Breast epithelium (tissue), 3 donors: ENCODE measurements around the gene CALHM6.

Experiments used
- CTCF ChIP-seq, 3 donors: fragments of 450-650 bp; IDR thresholded peaks; one replicate each; pipeline ENCODE4 v1.5.1; 2016 to 2017; ENCODE audit warnings: antibody characterized with exemption in 3 of 3, mild to moderate bottlenecking in 3 of 3, moderate library complexity in 3 of 3
- POLR2A ChIP-seq: fragments of 450-650 bp; IDR thresholded peaks from one replicate; pipeline ENCODE4 v1.6.1; 2016; ENCODE audit warnings: antibody characterized with exemption, mild to moderate bottlenecking, moderate library complexity
- POLR2AphosphoS5 ChIP-seq, 3 donors: sonication (generic); formaldehyde crosslinking; IDR thresholded peaks; one replicate each; pipeline ENCODE4 v1.6.1; 2017; ENCODE audit warnings: antibody characterized with exemption in 3 of 3

GRCh38 chr6:116465246-116465645 is 4.1 kb downstream of the CALHM6 start:
- TF ChIP-seq CTCF (IDR thresholded peaks at IDR 0.05) (no peak), POLR2A (no peak), POLR2AphosphoS5 (IDR thresholded peaks at IDR 0.05) (no peak)
